Right lobe of liver (tissue), 4 donors: ENCODE results near the gene TMEM179.

Experiments used
- POLR2A ChIP-seq: fragments of 450-650 bp; IDR thresholded peaks from one replicate; pipeline ENCODE4 v1.6.1; 2017; ENCODE audit warnings: antibody characterized with exemption, mild to moderate bottlenecking
- TF ChIP-seq, protein P1 (sequence below), 4 donors: fragments of 200-600 bp in 3 of 4; fragments of 450-650 bp in 1 of 4; IDR thresholded peaks; one replicate each; pipeline versions ENCODE4 v1.5.1 to v1.8.0; 2016 to 2022; ENCODE audit warnings: antibody characterized with exemption in 4 of 4, mild to moderate bottlenecking in 2 of 4
- donor health status: DM: no; HTN: no; CAD: no.
- donor health status: DM: no; HTN: no; CAD: no.
- donor health status: DM: no; HTN: yes; CAD: no.

DNA sequence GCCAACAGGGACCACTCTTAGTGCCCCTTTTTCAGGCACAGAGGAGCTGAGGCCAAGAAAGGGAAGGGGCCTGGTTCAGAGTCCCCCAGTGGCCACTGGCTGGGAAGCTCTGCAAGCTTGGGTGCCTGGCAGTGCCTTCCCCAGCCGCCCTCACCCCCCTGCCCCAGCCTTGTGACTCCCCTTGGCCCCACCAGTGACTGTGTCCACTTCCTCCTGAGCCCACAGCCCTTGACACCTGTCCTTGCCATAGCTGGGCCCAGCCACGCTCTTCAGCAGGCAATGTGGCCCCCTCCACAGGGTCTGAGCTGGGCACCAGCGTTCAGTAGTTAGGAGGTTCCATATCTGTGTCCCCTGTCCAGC, 44.0 kb downstream of the TMEM179 start:
- TF ChIP-seq, protein P1, sequence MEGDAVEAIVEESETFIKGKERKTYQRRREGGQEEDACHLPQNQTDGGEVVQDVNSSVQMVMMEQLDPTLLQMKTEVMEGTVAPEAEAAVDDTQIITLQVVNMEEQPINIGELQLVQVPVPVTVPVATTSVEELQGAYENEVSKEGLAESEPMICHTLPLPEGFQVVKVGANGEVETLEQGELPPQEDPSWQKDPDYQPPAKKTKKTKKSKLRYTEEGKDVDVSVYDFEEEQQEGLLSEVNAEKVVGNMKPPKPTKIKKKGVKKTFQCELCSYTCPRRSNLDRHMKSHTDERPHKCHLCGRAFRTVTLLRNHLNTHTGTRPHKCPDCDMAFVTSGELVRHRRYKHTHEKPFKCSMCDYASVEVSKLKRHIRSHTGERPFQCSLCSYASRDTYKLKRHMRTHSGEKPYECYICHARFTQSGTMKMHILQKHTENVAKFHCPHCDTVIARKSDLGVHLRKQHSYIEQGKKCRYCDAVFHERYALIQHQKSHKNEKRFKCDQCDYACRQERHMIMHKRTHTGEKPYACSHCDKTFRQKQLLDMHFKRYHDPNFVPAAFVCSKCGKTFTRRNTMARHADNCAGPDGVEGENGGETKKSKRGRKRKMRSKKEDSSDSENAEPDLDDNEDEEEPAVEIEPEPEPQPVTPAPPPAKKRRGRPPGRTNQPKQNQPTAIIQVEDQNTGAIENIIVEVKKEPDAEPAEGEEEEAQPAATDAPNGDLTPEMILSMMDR (IDR thresholded peaks at IDR 0.05), result no peak
- no peak for TF ChIP-seq POLR2A
